HepG2 (cell line): ENCODE data around the gene NSUN6. TPM values are rescaled to one million over a fixed set of nuclear protein-coding genes. Genes with fewer than 3 reads are reported as not detected.

Experiments
- DPF2 ChIP-seq: sonication (generic); formaldehyde crosslinking; IDR thresholded peaks from 2 replicates; pipeline ENCODE4 v1.4.0; 2020; ENCODE audit warnings: mild to moderate bottlenecking, low read depth, missing genetic modification reagents, borderline replicate concordance
- EP300 ChIP-seq, 3 experiments: sonication (generic) in 1 of 3; formaldehyde crosslinking in 1 of 3; IDR thresholded peaks; 2 replicates each; pipeline versions ENCODE4 v1.5.1 to v1.6.1; 2011 to 2020; ENCODE audit warnings: low read depth in 2 of 3, low read length in 2 of 3, borderline replicate concordance in 1 of 3, improper control_type of control experiment in 1 of 3, mild to moderate bottlenecking in 1 of 3, missing genetic modification reagents in 1 of 3, moderate library complexity in 1 of 3
- ESRRA ChIP-seq: sonication (generic); formaldehyde crosslinking; IDR thresholded peaks from 2 replicates; pipeline ENCODE4 v1.5.1; 2020; ENCODE audit warnings: mild to moderate bottlenecking, low read depth, missing genetic modification reagents
- HHEX ChIP-seq: IDR thresholded peaks from 2 replicates; pipeline ENCODE4 v1.6.1; 2016; ENCODE audit warnings: control low read depth
- HOXA5 ChIP-seq: sonication (generic); formaldehyde crosslinking; IDR thresholded peaks from 2 replicates; pipeline ENCODE4 v1.4.0; 2020; ENCODE audit warnings: missing genetic modification reagents
- ISL2 ChIP-seq: sonication (generic); formaldehyde crosslinking; IDR thresholded peaks from 2 replicates; pipeline ENCODE4 v1.5.0; 2020; ENCODE audit warnings: missing genetic modification reagents
- MEIS2 ChIP-seq: sonication (generic); formaldehyde crosslinking; IDR thresholded peaks from 2 replicates; pipeline ENCODE4 v1.9.0; 2021; ENCODE audit warnings: mild to moderate bottlenecking, missing genetic modification reagents
- NFIB ChIP-seq: sonication (generic); formaldehyde crosslinking; IDR thresholded peaks from 2 replicates; pipeline ENCODE4 v1.9.0; 2021; ENCODE audit warnings: missing genetic modification reagents, mild to moderate bottlenecking, borderline replicate concordance
- SNRNP70 ChIP-seq: fragments of 200-400 bp; formaldehyde crosslinking; IDR thresholded peaks from 2 replicates; pipeline ENCODE4 v1.6.1; 2017; ENCODE audit warnings: mild to moderate bottlenecking, low read depth, low read length, moderate library complexity
- ZBTB3 ChIP-seq: sonication (generic); formaldehyde crosslinking; IDR thresholded peaks from 2 replicates; pipeline ENCODE4 v1.4.0; 2020; ENCODE audit warnings: low read depth, mild to moderate bottlenecking, moderate library complexity, missing genetic modification reagents, borderline replicate concordance
- ZFY ChIP-seq: sonication (generic); formaldehyde crosslinking; IDR thresholded peaks from 2 replicates; pipeline ENCODE4 v1.4.0; 2020; ENCODE audit warnings: missing genetic modification reagents
- ZNF180 ChIP-seq: sonication (generic); formaldehyde crosslinking; IDR thresholded peaks from 2 replicates; pipeline ENCODE4 v1.4.0; 2020; ENCODE audit warnings: low read depth, missing genetic modification reagents, borderline replicate concordance
- ZNF20 ChIP-seq: sonication (generic); formaldehyde crosslinking; IDR thresholded peaks from 2 replicates; pipeline ENCODE4 v1.4.0; 2020; ENCODE audit warnings: mild to moderate bottlenecking, moderate library complexity, missing genetic modification reagents
- ZNF34 ChIP-seq: sonication (generic); formaldehyde crosslinking; IDR thresholded peaks from 2 replicates; pipeline ENCODE4 v1.4.0; 2020; ENCODE audit warnings: mild to moderate bottlenecking, missing genetic modification reagents, borderline replicate concordance
- ZNF7 ChIP-seq: IDR thresholded peaks from 2 replicates; pipeline ENCODE4 v1.6.1; 2016; ENCODE audit warnings: missing biosample characterization, missing genetic modification reagents
- ZNF766 ChIP-seq: sonication (generic); formaldehyde crosslinking; IDR thresholded peaks from 2 replicates; pipeline ENCODE4 v1.5.0; 2020; ENCODE audit warnings: missing genetic modification reagents, borderline replicate concordance
- ZNF841 ChIP-seq: sonication (generic); formaldehyde crosslinking; IDR thresholded peaks from 2 replicates; pipeline ENCODE4 v1.8.1; 2023; ENCODE audit warnings: missing genetic modification reagents, borderline replicate concordance
- ZSCAN21 ChIP-seq: sonication (generic); formaldehyde crosslinking; IDR thresholded peaks from 2 replicates; pipeline ENCODE4 v1.8.0; 2022; ENCODE audit warnings: mild to moderate bottlenecking, missing genetic modification reagents, moderate library complexity, borderline replicate concordance
- polyA plus RNA-seq, 8 experiments: library from polyadenylated mRNA; depleted of rRNA in 3 of 8; stranded (reverse) in 7 of 8; unstranded in 1 of 8; fragments of >200 nt; fragmentation: Illumina TruSeq in 4 of 8; extraction: Trizol in 4 of 8; gene quantifications; 2 replicates each; pipeline versions ENCODE4 v1.2.1 to v1.2.3, GENCODE V29; 2011 to 2016; ENCODE audit warnings: low read depth in 4 of 8, missing spikeins in 1 of 8, mixed read lengths in 1 of 8; ENCODE audit not compliant: insufficient read depth in 1 of 8
- total RNA-seq, 5 experiments: library from RNA; depleted of rRNA; stranded (reverse); fragments of >200 nt; fragmentation: Illumina TruSeq; extraction: Trizol; gene quantifications; 2 replicates each; pipeline ENCODE4 v1.2.3, GENCODE V29; 2016; ENCODE audit warnings: low read depth in 1 of 5
- TF ChIP-seq, protein P1 (sequence below): sonication (generic); formaldehyde crosslinking; conservative IDR thresholded peaks from 2 replicates; pipeline ENCODE4 v1.4.0; 2020; ENCODE audit warnings: missing genetic modification reagents
- TF ChIP-seq, protein P2 (sequence below): IDR thresholded peaks from 2 replicates; pipeline ENCODE4 v1.6.1; 2012; ENCODE audit warnings: low read depth, low read length, improper control_type of control experiment
- TF ChIP-seq, protein P3 (sequence below): sonication (generic); formaldehyde crosslinking; IDR thresholded peaks from 2 replicates; pipeline ENCODE4 v1.9.0; 2021; ENCODE audit warnings: missing genetic modification reagents, borderline replicate concordance

NSUN6 gene
- total and polyA plus RNA-seq, 2 of the 13 experiments (the other 11 are each of a cell fraction or from before 2014, with no cell fraction given): 17.2 to 19.3 TPM

DNA sequence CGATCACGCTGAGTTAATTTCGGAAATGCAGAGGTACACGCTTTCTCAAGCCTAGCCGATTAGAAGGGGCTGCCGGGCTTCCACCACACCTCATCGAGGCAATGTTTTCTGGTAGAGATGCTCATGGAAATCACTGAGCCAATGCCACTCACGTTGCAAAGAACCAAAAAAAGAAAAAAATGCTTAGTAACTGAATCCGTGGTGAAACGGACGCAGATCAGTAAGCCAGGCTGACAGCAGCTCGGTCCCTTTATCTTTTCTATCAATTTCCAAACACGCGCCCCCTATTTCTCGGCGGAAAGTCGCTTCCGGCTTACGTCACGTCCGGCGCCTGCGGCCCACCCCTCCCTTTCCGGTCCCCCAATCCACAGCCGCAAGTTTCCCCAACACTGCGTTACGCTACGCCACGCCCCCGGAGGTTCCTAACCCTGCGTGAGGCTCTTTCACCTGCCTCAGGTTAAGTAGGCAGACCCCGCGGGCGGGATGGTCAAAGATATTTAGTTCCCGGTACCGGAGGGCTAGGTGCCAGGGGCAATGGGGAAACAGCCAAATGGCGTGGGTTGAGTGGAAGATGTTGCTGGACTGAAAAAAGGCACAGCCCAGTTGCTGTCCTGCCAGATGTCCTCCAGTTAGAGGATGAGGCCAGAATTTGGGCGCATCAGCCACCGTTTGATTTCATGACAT is at the start of gene NSUN6 (continued):
- TF ChIP-seq ZNF7 (no peak), EP300 (IDR thresholded peaks at IDR 0.05; ENCODE audit: low read depth in 2 of 2, low read length in 2 of 2) (no peak), EP300 (CRISPR knock-in tag; IDR thresholded peaks at IDR 0.05; ENCODE audit: borderline replicate concordance) (no peak), HHEX (CRISPR knock-in tag) (no peak), SNRNP70 (no peak), ZNF34 (CRISPR knock-in tag) (no peak), ZNF841 (CRISPR knock-in tag) (no peak), HOXA5 (CRISPR knock-in tag) (no peak), ZNF766 (CRISPR knock-in tag) (no peak), ISL2 (CRISPR knock-in tag) (no peak), ESRRA (CRISPR knock-in tag) (no peak), MEIS2 (CRISPR knock-in tag) (no peak), ZNF180 (CRISPR knock-in tag) (no peak), ZBTB3 (CRISPR knock-in tag) (no peak), ZSCAN21 (CRISPR knock-in tag) (peak; percentile 45; the same call in 1 of the 2 replicates), ZNF20 (CRISPR knock-in tag) (no peak), NFIB (CRISPR knock-in tag) (no peak), ZFY (CRISPR knock-in tag) (no peak; the same call in 1 of the 2 replicates), DPF2 (CRISPR knock-in tag) (no peak)
- TF ChIP-seq, protein P1, sequence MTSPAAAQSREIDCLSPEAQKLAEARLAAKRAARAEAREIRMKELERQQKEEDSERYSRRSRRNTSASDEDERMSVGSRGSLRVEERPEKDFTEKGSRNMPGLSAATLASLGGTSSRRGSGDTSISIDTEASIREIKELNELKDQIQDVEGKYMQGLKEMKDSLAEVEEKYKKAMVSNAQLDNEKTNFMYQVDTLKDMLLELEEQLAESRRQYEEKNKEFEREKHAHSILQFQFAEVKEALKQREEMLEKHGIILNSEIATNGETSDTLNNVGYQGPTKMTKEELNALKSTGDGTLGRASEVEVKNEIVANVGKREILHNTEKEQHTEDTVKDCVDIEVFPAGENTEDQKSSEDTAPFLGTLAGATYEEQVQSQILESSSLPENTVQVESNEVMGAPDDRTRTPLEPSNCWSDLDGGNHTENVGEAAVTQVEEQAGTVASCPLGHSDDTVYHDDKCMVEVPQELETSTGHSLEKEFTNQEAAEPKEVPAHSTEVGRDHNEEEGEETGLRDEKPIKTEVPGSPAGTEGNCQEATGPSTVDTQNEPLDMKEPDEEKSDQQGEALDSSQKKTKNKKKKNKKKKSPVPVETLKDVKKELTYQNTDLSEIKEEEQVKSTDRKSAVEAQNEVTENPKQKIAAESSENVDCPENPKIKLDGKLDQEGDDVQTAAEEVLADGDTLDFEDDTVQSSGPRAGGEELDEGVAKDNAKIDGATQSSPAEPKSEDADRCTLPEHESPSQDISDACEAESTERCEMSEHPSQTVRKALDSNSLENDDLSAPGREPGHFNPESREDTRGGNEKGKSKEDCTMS (CRISPR knock-in tag): no peak
- TF ChIP-seq, protein P2, sequence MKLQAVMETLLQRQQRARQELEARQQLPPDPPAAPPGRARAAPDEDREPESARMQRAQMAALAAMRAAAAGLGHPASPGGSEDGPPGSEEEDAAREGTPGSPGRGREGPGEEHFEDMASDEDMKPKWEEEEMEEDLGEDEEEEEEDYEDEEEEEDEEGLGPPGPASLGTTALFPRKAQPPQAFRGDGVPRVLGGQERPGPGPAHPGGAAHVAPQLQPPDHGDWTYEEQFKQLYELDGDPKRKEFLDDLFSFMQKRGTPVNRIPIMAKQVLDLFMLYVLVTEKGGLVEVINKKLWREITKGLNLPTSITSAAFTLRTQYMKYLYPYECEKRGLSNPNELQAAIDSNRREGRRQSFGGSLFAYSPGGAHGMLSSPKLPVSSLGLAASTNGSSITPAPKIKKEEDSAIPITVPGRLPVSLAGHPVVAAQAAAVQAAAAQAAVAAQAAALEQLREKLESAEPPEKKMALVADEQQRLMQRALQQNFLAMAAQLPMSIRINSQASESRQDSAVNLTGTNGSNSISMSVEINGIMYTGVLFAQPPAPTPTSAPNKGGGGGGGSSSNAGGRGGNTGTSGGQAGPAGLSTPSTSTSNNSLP: no peak
- TF ChIP-seq, protein P3, sequence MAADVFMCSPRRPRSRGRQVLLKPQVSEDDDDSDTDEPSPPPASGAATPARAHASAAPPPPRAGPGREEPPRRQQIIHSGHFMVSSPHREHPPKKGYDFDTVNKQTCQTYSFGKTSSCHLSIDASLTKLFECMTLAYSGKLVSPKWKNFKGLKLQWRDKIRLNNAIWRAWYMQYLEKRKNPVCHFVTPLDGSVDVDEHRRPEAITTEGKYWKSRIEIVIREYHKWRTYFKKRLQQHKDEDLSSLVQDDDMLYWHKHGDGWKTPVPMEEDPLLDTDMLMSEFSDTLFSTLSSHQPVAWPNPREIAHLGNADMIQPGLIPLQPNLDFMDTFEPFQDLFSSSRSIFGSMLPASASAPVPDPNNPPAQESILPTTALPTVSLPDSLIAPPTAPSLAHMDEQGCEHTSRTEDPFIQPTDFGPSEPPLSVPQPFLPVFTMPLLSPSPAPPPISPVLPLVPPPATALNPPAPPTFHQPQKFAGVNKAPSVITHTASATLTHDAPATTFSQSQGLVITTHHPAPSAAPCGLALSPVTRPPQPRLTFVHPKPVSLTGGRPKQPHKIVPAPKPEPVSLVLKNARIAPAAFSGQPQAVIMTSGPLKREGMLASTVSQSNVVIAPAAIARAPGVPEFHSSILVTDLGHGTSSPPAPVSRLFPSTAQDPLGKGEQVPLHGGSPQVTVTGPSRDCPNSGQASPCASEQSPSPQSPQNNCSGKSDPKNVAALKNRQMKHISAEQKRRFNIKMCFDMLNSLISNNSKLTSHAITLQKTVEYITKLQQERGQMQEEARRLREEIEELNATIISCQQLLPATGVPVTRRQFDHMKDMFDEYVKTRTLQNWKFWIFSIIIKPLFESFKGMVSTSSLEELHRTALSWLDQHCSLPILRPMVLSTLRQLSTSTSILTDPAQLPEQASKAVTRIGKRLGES (CRISPR knock-in tag): no peak
